Prostate gland (tissue), 2 donors: Measurements from ENCODE around the gene PTK6. TPM values are rescaled to one million over a fixed set of nuclear protein-coding genes. Genes with fewer than 3 reads are reported as not detected.

ENCODE experiments used
- DNase-seq: peaks from one replicate; pipeline ENCODE4 v3.0.0-alpha.2; 2019; ENCODE audit warnings: low spot score
- H3K27ac ChIP-seq, 2 donors: fragments of 200-600 bp; sonication (generic); 2 replicates each; pipeline ENCODE4 v1.5.1; 2017 to 2019
- H3K27me3 ChIP-seq: fragments of 200-600 bp; sonication (generic); replicated peaks from 2 replicates; pipeline ENCODE4 v1.5.1; 2019; ENCODE audit not compliant: insufficient read depth
- H3K36me3 ChIP-seq, 2 donors: fragments of 200-600 bp; sonication (generic); 1 replicate in 1 of 2; 2 replicates in 1 of 2; pipeline versions ENCODE4 v1.5.1 to v1.8.1; 2017 to 2019
- H3K4me1 ChIP-seq: fragments of 200-600 bp; sonication (generic); replicated peaks from 2 replicates; pipeline ENCODE4 v1.5.1; 2019
- H3K4me3 ChIP-seq, 2 donors: fragments of 200-600 bp; sonication (generic); 2 replicates each; pipeline ENCODE4 v1.5.1; 2017 to 2019
- H3K9me3 ChIP-seq: fragments of 200-600 bp; sonication (generic); 2 replicates; pipeline ENCODE4 v1.5.1; 2017
- POLR2A ChIP-seq: fragments of 450-650 bp; IDR thresholded peaks from one replicate; pipeline ENCODE4 v1.6.1; 2016; ENCODE audit warnings: antibody characterized with exemption, mild to moderate bottlenecking
- POLR2AphosphoS5 ChIP-seq: sonication (generic); formaldehyde crosslinking; IDR thresholded peaks from one replicate; pipeline ENCODE4 v1.6.1; 2017; ENCODE audit warnings: antibody characterized with exemption
- WGBS: methylation state at CpG from one replicate; pipeline ENCODE4 v1.1.5; 2018; 5-methylcytosine and 5-hydroxymethylcytosine counted together
- intact Hi-C: fragments of 100-400 bp; cut with DNase I; formaldehyde crosslinking; loops from one replicate; pipeline ENCODE4 v1.14.2; 2022
- total RNA-seq, 2 donors: library from RNA; depleted of rRNA; stranded (reverse); fragments of >200 nt; gene quantifications; one replicate each; pipeline ENCODE4 v1.1.0, GENCODE V29; 2016
- TF ChIP-seq, protein P1 (sequence below), 4 experiments: fragments of 200-600 bp in 2 of 4; fragments of 450-650 bp in 2 of 4; sonication (generic) in 2 of 4; IDR thresholded peaks; 1 replicate in 3 of 4; 2 replicates in 1 of 4; pipeline ENCODE4 v1.5.1; 2016 to 2019; ENCODE audit warnings: antibody characterized with exemption in 4 of 4, mild to moderate bottlenecking in 2 of 4, moderate library complexity in 2 of 4

PTK6 gene
- total RNA-seq, 2 donors from 2014 or later = 0.77 to 1.1 TPM

GRCh38 chr20:63552481-63553249, 15.5 kb upstream of the PTK6 start:
- Histone ChIP-seq H3K4me3 (no peak overlapping the region), H3K9me3 (no peaks in the 10 kb centered on the region), H3K36me3 (no peaks in the 10 kb centered on the region), H3K27me3 (no peaks in the 10 kb centered on the region), H3K27ac (no peak overlapping the region), H3K4me1 (no peaks in the 10 kb centered on the region)
- DNase-seq = no peak
- WGBS = 45% methylated on average over 15 of the region's 15 CpGs
- TF ChIP-seq POLR2AphosphoS5 (no peak), POLR2A (no peak)
- TF ChIP-seq, protein P1, sequence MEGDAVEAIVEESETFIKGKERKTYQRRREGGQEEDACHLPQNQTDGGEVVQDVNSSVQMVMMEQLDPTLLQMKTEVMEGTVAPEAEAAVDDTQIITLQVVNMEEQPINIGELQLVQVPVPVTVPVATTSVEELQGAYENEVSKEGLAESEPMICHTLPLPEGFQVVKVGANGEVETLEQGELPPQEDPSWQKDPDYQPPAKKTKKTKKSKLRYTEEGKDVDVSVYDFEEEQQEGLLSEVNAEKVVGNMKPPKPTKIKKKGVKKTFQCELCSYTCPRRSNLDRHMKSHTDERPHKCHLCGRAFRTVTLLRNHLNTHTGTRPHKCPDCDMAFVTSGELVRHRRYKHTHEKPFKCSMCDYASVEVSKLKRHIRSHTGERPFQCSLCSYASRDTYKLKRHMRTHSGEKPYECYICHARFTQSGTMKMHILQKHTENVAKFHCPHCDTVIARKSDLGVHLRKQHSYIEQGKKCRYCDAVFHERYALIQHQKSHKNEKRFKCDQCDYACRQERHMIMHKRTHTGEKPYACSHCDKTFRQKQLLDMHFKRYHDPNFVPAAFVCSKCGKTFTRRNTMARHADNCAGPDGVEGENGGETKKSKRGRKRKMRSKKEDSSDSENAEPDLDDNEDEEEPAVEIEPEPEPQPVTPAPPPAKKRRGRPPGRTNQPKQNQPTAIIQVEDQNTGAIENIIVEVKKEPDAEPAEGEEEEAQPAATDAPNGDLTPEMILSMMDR (IDR thresholded peaks at IDR 0.05) = no peak
- intact Hi-C loops = no loop called here

GRCh38 chr20:63551068-63551467, 13.9 kb upstream of the PTK6 start:
- no peak for DNase-seq
- no peaks in the 10 kb centered on the region for H3K36me3 ChIP-seq
- no peak overlapping the region for H3K27ac ChIP-seq
- WGBS = 61% methylated on average over 9 of the region's 9 CpGs
- no peaks in the 10 kb centered on the region for H3K9me3 ChIP-seq
- H3K4me1 ChIP-seq = no peaks in the 10 kb centered on the region
- intact Hi-C loops = no loop called here
- TF ChIP-seq, protein P1 (IDR thresholded peaks at IDR 0.05) = no peak
- TF ChIP-seq POLR2AphosphoS5 = no peak
- TF ChIP-seq POLR2A = no peak
- no peaks in the 10 kb centered on the region for H3K27me3 ChIP-seq
- H3K4me3 ChIP-seq = no peak overlapping the region

DNA sequence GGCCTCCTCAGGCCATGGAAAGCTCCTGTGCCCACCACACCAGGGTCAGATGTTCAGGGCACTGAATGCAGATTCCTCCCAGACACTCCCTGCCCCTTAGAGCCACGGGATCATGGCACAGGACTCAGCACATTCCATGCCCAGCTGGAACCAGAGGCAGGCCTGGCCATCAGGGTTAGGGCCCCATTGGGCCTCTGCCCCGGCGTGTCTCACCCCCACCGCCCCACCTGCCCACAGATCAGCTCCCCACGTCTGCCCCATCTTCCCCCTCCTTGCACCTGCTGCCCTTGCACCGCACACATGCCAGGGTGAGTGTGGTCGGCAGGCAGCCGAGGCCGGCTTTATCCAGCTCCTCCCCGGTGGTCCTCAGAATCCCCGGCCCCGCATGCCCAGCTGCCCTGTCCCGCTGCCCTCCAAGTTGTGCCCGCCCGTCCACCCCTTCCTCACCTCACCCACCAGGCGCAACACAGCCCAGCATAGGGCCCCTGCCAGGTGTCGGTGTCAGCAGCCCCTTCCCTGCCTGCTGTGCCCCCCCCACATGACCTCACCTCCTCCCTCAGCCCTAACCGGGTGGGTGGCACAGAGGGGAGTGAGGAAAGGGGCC, 12.6 kb upstream of the PTK6 start:
- Histone ChIP-seq H3K27ac (no peak overlapping the region), H3K4me3 (no peak overlapping the region), H3K9me3 (no peaks in the 10 kb centered on the region), H3K27me3 (no peaks in the 10 kb centered on the region), H3K4me1 (no peaks in the 10 kb centered on the region), H3K36me3 (no peaks in the 10 kb centered on the region)
- 80% methylated on average over 18 of the region's 18 CpGs for WGBS
- DNase-seq = no peak
- intact Hi-C loops = no loop called here
- TF ChIP-seq POLR2AphosphoS5 = no peak
- no peak for TF ChIP-seq POLR2A
- TF ChIP-seq, protein P1 (IDR thresholded peaks at IDR 0.05) = no peak

DNA sequence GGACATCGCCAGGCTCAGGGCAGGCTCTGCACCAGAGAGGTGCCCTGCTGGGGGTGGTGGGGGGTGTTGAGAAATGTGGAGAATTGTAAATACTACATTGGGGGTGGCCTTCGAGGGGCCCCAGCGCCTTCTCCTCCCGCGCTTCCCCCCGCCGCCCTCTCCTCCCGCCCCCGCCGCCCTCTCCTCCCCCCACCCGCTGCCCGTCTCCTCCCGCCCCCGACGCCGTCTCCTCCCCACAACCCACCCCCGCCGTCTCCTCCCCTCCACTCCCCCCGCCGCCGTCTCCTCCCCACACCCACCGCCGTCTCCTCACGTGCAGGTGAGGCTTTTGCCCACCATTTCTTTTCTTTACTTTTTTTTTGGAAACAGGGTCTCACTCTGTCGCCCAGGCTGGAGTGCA, 11.8 kb upstream of the PTK6 start:
- H3K36me3 ChIP-seq = no peaks in the 10 kb centered on the region
- TF ChIP-seq POLR2A (no peak), POLR2AphosphoS5 (no peak)
- TF ChIP-seq, protein P1 (IDR thresholded peaks at IDR 0.05) = no peak
- 16% methylated on average over 25 of the region's 25 CpGs for WGBS
- no peaks in the 10 kb centered on the region for H3K9me3 ChIP-seq
- no peak for DNase-seq
- H3K4me1 ChIP-seq = no peaks in the 10 kb centered on the region
- H3K4me3 ChIP-seq = no peak overlapping the region
- intact Hi-C loops = no loop called here
- H3K27me3 ChIP-seq = no peaks in the 10 kb centered on the region
- no peak overlapping the region for H3K27ac ChIP-seq

GRCh38 chr20:63548542-63548941, 11.4 kb upstream of the PTK6 start:
- Histone ChIP-seq H3K9me3 (no peaks in the 10 kb centered on the region), H3K27me3 (no peaks in the 10 kb centered on the region), H3K36me3 (no peaks in the 10 kb centered on the region), H3K4me1 (no peaks in the 10 kb centered on the region), H3K27ac (no peak overlapping the region), H3K4me3 (no peak overlapping the region)
- TF ChIP-seq, protein P1 (IDR thresholded peaks at IDR 0.05) = no peak
- TF ChIP-seq POLR2A = no peak
- DNase-seq = no peak
- 43% methylated on average over 10 of the region's 11 CpGs for WGBS
- intact Hi-C loops = no loop called here
